SIG-M5 treated with dmso at 0.1 percent for 504 hours (cell line): ENCODE data around the gene FKBP1A.
A peak's percentile ranks its signal among the peaks of the same experiment; 100 is the strongest.
"Not testable (repeated sequence)": the region's sequence is repeated elsewhere in the genome, so short reads cannot be mapped to it uniquely, and the experiment has no call there.

ENCODE experiments used
- DNase-seq: peaks from one replicate; lab custom pipeline; 2025; ENCODE audit not compliant: unreplicated experiment; lab: John Stamatoyannopoulos, UW

FKBP1A gene

GRCh38 chr20:1364106-1364505 is 28.7 kb downstream of the FKBP1A start:
- DNase-seq = no peak

GRCh38 chr20:1363522-1363921 is 29.3 kb downstream of the FKBP1A start:
- DNase-seq = no peak

- DNase-seq = no peak
These were observed 30.4 kb downstream of the FKBP1A start for GRCh38 chr20:1362484-1362883.

- DNase-seq = no peak
These were observed 32.6 kb downstream of the FKBP1A start for GRCh38 chr20:1360094-1360846.

- no peak for DNase-seq
These were observed 34.8 kb downstream of the FKBP1A start for GRCh38 chr20:1357921-1358671.

GRCh38 chr20:1353956-1354355 is 38.9 kb downstream of the FKBP1A start:
- no peak for DNase-seq

- no peak for DNase-seq
These were observed 46.4 kb downstream of the FKBP1A start for GRCh38 chr20:1346315-1346969.

GRCh38 chr20:1345756-1346093 is 47.1 kb downstream of the FKBP1A start:
- no peak for DNase-seq

- no peak for DNase-seq
These were observed 47.7 kb downstream of the FKBP1A start for GRCh38 chr20:1345030-1345755.

- not testable (repeated sequence) for DNase-seq
These were observed 49.3 kb downstream of the FKBP1A start for GRCh38 chr20:1343446-1344124.

GRCh38 chr20:1341561-1342265 is 51.1 kb downstream of the FKBP1A start:
- DNase-seq = no peak

- DNase-seq = no peak
These were observed 54.1 kb downstream of the FKBP1A start for GRCh38 chr20:1338801-1339200.

GRCh38 chr20:1338096-1338495 is 54.8 kb downstream of the FKBP1A start:
- no peak for DNase-seq

GRCh38 chr20:1337441-1337840 is 55.4 kb downstream of the FKBP1A start:
- no peak for DNase-seq

GRCh38 chr20:1336699-1337367 is 56.0 kb downstream of the FKBP1A start:
- DNase-seq = no peak

GRCh38 chr20:1335961-1336698 is 56.7 kb downstream of the FKBP1A start:
- DNase-seq = no peak

- peak; percentile 71 for DNase-seq
These were observed 58.1 kb downstream of the FKBP1A start for GRCh38 chr20:1334761-1335160.

GRCh38 chr20:1334370-1334731 is 58.5 kb downstream of the FKBP1A start:
- no peak for DNase-seq
